Activated CD4-positive, alpha-beta T cell treated with anti-CD3 and anti-CD28 coated beads, Interleukin-10, Interleukin-2, amounts not matched to agents 100 ng/mL and 50 ng/mL, durations not matched to agents 16 hours and 8 hours (primary cell): Measurements from ENCODE around the gene RIMBP3C.
"Not testable (repeated sequence)": the region's sequence is repeated elsewhere in the genome, so short reads cannot be mapped to it uniquely, and the experiment has no call there.

Source experiments
- DNase-seq: peaks from one replicate; pipeline ENCODE4 v3.0.0-alpha.2; 2020

RIMBP3C gene

DNA sequence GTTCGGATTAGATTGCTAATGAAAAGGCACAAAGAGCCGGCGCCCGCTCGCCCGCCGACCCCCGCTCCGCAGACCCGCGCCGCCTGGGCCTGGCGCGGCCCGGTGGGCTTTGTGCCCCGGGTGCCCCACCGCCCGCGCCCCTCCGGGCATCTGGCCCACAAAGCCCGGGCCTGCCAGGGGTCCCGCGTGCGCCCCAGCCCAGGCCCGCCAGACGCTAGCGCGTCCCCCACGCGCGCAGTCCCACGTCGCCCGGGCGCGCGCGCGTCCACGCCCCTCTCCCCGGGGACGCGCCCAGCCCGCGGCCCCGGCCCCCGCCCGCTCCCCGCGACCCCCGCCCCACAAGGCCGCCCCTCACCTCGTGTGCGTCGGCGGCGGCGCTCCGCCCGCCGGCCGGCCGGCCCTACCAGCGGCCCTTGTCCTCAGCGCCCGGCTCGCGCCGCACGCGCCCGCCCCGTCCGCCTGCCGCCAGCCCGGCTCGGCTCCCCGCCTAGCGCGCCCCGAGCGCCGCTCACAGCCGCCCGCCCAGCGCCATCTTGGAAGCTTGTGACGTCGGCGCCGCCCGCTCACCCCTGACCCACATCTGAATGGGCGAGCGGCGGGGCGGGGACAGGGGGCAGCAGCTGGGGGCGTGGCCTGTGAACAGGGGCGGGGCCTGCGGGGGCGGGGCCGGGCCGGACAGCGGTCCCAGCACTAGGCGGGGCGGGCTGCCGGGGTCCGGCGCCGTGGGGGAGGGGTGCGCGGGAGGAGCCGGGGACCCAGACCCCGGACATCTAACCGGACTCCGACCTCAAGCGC lies 34.1 kb downstream of the RIMBP3C start:
- DNase-seq: not testable (repeated sequence)

DNA sequence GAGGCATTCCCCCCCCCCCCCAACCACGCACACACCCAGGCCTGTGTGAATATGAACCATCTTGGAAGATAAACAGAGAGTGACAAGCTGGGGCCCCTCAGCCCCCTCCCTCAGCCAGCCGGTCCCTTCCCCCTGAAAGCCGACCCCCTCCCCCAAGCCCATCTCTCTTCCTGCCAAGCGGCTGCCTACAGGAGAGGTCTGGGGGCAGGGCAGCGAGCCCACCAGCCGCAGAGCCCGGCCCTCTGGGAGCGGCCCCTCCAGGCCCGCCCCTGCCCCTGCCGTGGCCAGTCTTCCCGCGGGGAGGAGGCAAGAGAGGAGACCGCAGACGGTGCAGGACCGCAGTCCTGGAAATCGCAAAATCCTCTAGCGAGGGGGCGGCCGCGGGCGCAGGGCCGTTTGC lies 34.7 kb downstream of the RIMBP3C start:
- DNase-seq: not testable (repeated sequence)

DNA sequence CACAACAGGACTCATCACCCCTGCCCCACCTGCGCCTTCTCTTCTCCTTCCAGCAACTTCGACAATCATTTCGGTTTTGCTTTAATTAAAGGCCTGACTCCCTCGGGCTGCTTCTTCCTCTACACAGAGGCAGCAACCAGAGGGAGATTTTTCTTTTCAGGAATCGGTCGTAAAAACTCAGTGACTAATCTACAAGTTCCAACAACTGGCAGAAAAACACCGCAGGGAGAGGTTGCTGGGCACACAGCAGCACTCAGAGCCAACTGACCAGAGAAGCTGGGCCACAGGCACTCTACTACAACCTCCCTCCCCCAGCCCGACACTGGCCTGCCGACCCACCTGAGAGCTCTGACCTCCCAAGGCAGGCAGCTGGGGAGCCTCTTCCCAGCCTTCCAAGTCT lies 36.0 kb downstream of the RIMBP3C start:
- DNase-seq: not testable (repeated sequence)

DNA sequence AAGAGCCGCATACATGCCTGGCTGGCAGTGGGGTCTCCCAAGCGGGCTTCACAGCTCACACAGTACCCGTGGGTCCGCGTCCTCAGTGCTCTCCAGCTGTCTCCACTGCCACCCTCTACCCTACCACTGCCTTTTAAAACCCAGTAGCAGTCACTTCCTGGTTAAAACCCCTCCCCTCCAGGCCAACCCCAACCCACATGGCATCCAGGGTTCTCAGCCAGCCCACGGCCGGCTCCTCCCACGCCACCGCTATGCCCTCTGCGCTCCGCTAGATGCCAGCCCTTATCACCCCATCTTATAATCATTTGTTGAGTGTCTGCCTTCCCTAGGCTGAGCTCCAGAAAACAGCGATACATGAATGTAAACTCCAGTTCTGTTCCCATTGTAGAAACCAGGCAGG lies 37.1 kb downstream of the RIMBP3C start:
- DNase-seq: not testable (repeated sequence)

DNA sequence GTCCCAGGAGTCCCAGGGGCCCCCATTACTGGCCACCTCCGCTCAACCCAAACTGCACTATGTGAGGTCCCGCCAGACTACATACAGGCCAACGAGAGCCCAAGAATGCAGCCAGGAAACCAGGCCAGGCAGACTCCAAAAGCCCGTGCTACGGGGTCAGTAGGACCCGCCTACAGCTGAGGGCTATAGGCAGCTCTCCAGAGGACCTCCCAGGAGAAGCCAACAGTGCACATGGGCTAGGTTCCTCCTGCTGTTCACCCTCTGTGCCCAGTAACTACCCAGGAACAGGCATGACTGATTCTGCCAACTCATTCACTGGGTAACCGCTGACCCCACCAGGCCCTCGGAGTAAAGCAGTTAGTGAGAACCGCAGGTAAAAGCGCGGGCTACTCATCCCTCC lies 39.2 kb downstream of the RIMBP3C start:
- not testable (repeated sequence) for DNase-seq

DNA sequence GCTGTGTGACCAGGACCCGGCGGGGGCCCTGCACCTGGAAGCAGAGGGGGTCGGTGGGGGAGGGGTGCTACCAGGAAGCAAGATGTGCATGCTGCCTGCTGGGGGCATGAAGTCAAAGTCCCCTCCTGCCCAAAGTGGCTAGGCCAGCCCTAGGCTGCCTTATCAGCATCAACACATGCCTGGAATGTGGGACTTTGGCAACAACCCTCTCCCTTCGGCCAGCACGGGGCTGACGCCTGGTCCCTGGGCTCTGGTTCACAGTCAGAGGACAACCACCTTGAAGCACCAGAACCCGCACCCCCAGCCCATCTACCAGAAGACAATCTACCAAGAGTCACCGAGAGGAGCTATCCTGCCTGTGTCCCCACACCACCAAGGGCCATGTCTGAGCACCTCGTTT lies 40.9 kb downstream of the RIMBP3C start:
- DNase-seq: not testable (repeated sequence)

DNA sequence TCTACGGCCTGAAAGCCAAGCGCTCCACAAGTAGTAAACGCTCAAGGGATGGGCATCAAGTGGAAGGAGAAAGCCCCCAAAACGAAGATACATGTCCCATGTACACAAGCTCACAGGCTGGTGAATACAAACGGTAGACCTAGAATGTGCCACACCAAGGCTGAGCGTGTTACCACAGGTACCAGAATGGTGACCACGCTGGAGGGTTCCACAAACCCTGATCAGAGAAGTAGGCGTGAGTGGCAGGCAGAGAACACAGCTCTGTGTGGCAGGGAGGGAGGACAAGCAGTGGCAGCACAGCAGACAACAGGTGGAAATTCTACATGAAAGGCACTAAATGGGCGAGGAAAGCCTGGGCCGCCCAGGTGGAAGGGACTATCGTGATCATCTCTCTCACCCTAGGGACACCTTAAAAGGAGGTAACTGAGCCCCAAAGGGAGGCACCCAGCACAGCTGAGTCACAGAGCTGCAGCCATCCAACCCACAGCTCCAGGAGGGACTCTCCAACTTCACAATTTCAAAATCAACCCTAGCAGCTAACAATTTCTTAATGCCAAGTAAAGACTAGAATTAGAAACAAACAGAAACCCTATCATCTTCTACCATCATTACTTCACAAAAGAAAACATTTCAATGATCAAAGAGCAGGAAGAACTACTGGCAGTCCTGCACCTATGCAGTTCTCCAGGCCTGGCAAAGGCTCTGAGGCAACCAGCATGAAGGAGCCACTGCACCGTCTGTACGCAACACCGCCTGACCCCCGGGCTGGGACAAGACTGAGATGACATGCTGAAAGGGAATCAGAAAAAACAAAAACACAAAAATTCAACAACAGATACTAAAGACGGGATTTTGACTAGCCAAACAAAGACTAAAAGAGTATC lies 51.4 kb downstream of the RIMBP3C start:
- DNase-seq: not testable (repeated sequence)

DNA sequence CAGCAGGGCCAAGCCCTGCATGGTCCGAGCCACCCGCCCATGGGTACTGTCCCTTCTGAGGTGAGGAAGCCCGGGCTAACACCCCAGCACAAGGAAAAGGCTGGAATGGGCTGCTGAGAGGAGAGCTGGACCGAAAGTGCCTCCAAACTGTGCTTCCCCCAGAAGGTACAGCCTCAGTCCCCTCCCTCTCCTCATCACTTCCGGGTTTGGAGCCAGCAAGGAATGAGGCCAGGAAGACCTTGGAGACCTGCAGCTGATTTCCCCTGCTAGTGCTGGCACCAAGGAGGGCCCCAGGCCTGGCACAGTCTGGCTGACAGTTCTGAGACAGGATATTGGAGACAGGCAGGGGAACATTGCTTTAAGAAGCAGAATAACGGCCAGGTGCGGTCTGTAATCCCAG lies 52.8 kb downstream of the RIMBP3C start:
- not testable (repeated sequence) for DNase-seq

DNA sequence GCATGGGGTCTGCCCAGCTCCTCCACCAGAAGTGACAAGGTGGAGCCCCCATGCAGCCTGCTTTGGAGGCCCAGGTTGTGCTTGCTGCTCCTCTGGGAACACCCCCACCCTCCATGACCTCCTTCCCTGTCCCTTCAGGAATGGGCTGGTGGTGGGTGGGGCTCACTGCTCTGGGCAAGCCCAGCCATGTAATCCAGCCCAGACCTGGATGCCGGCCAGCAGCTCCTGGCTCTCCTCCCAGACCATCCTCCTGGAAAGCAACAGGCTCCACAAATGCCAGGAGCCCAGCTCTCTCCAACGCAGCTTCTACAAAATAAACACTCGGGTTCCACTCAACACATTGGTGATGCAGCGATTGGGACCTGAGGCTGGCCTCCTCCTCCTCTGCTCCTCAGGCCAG lies 53.3 kb downstream of the RIMBP3C start:
- DNase-seq: not testable (repeated sequence)
